DND-41 (cell line): ENCODE measurements around the gene P4HA2.

ENCODE experiments used
- ATAC-seq: fragments of 200-7000 bp; cut with Tn5 transposase; 3 replicates; pipeline ENCODE4 v1.9.1; 2021; ENCODE audit warnings: low read depth; ENCODE audit not compliant: insufficient read depth
- DNase-seq: peaks from one replicate; pipeline ENCODE4 v3.0.0-alpha.2; 2020
- H2AFZ ChIP-seq: 2 replicates; pipeline ENCODE4 v1.6.0; 2012; ENCODE audit warnings: low read depth, low read length
- H3K27ac ChIP-seq: 2 replicates; pipeline ENCODE4 v1.5.1; 2012; ENCODE audit warnings: low read length, inconsistent platforms
- H3K27me3 ChIP-seq: fragments of 200-600 bp; sonication (generic); 2 replicates; pipeline ENCODE4 v1.6.0; 2012; ENCODE audit warnings: low read length, mild to moderate bottlenecking, inconsistent platforms; ENCODE audit not compliant: insufficient read depth, poor library complexity
- H3K36me3 ChIP-seq: 2 replicates; pipeline ENCODE4 v1.5.1; 2012; ENCODE audit warnings: low read length, inconsistent platforms; ENCODE audit not compliant: insufficient read depth
- H3K4me1 ChIP-seq: 2 replicates; pipeline ENCODE4 v1.5.1; 2012; ENCODE audit warnings: mild to moderate bottlenecking, low read length; ENCODE audit not compliant: insufficient read depth
- H3K4me2 ChIP-seq: 2 replicates; pipeline ENCODE4 v1.6.0; 2012; ENCODE audit warnings: mild to moderate bottlenecking, moderate library complexity, low read length, inconsistent platforms; ENCODE audit not compliant: insufficient read depth
- H3K4me3 ChIP-seq, 2 experiments: fragments of 200-600 bp in 1 of 2; shearing (Covaris generic) in 1 of 2; 2 replicates each; pipeline ENCODE4 v1.5.1; 2012 to 2016; ENCODE audit warnings: inconsistent platforms in 2 of 2, low read length in 2 of 2, mild to moderate bottlenecking in 2 of 2, low read depth in 1 of 2, moderate library complexity in 1 of 2
- H3K79me2 ChIP-seq: 2 replicates; pipeline ENCODE4 v1.6.0; 2012; ENCODE audit warnings: low read length, inconsistent platforms; ENCODE audit not compliant: insufficient read depth
- H3K9ac ChIP-seq: 2 replicates; pipeline ENCODE4 v1.6.0; 2012; ENCODE audit warnings: low read depth, mild to moderate bottlenecking, inconsistent platforms, low read length, moderate library complexity
- H3K9me3 ChIP-seq: 2 replicates; pipeline ENCODE4 v1.5.1; 2012; ENCODE audit warnings: low read length, moderate library complexity, mild to moderate bottlenecking, inconsistent platforms; ENCODE audit not compliant: insufficient read depth, severe bottlenecking
- H4K20me1 ChIP-seq: 2 replicates; pipeline ENCODE4 v1.6.0; 2012; ENCODE audit warnings: low read length; ENCODE audit not compliant: insufficient read depth
- EZH2 ChIP-seq: IDR thresholded peaks from 3 replicates; pipeline ENCODE4 v1.6.1; 2012; ENCODE audit warnings: borderline replicate concordance, low read depth, mild to moderate bottlenecking, moderate library complexity, low read length, inconsistent platforms; ENCODE audit not compliant: severe bottlenecking
- TF ChIP-seq, protein P1 (sequence below): IDR thresholded peaks from 2 replicates; pipeline ENCODE4 v1.5.1; 2012; ENCODE audit warnings: borderline replicate concordance, low read length, moderate library complexity, mild to moderate bottlenecking; ENCODE audit not compliant: poor library complexity, severe bottlenecking; ENCODE audit errors: extremely low read depth

Gene P4HA2

DNA sequence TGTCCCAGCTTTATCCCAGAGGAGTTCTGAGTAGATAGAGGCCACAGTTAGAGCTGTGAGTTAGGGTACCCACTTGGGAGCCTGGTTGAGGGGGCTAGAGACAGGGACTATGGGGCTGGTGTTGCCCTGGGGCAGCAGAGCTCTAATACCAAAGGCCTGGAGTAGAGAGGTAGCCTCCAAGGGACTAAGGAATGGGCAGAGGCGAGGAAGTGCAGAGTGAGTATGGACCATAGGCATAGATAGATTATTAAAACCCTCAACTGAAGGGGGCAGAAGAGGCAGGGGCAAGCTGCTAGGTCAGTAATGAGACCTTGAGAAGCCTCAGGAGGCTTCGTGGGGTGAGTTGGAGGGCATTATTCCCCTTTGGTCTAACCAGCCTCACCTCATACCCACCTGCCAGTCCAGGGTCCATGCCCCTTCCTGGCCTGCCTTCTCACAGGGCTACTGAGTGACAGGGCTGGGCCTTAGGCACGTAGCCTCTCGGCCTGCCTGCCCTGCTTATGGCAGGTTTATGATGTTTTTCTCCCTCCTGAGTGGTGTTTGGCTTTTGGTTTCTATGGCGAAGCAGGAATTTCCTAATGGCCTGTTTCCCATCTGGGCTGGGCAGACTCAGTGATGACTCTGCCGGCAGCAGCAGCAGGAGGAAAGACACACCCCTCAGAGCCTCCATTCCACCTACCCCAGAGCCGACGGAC lies 37.8 kb upstream of the P4HA2 start:
- Histone ChIP-seq H3K4me3 (no peak overlapping the region), H3K4me1 (no peaks in the 10 kb centered on the region), H3K9ac (no peak overlapping the region), H3K27ac (no peak overlapping the region), H2AFZ (no peak overlapping the region), H3K9me3 (no peaks in the 10 kb centered on the region), H4K20me1 (no peaks in the 10 kb centered on the region), H3K79me2 (no peaks in the 10 kb centered on the region), H3K36me3 (no peaks in the 10 kb centered on the region), H3K4me2 (no peak overlapping the region), H3K27me3 (no peaks in the 10 kb centered on the region)
- DNase-seq (no peak), ATAC-seq (no peak)
- TF ChIP-seq, protein P1, sequence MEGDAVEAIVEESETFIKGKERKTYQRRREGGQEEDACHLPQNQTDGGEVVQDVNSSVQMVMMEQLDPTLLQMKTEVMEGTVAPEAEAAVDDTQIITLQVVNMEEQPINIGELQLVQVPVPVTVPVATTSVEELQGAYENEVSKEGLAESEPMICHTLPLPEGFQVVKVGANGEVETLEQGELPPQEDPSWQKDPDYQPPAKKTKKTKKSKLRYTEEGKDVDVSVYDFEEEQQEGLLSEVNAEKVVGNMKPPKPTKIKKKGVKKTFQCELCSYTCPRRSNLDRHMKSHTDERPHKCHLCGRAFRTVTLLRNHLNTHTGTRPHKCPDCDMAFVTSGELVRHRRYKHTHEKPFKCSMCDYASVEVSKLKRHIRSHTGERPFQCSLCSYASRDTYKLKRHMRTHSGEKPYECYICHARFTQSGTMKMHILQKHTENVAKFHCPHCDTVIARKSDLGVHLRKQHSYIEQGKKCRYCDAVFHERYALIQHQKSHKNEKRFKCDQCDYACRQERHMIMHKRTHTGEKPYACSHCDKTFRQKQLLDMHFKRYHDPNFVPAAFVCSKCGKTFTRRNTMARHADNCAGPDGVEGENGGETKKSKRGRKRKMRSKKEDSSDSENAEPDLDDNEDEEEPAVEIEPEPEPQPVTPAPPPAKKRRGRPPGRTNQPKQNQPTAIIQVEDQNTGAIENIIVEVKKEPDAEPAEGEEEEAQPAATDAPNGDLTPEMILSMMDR: no peak

DNA sequence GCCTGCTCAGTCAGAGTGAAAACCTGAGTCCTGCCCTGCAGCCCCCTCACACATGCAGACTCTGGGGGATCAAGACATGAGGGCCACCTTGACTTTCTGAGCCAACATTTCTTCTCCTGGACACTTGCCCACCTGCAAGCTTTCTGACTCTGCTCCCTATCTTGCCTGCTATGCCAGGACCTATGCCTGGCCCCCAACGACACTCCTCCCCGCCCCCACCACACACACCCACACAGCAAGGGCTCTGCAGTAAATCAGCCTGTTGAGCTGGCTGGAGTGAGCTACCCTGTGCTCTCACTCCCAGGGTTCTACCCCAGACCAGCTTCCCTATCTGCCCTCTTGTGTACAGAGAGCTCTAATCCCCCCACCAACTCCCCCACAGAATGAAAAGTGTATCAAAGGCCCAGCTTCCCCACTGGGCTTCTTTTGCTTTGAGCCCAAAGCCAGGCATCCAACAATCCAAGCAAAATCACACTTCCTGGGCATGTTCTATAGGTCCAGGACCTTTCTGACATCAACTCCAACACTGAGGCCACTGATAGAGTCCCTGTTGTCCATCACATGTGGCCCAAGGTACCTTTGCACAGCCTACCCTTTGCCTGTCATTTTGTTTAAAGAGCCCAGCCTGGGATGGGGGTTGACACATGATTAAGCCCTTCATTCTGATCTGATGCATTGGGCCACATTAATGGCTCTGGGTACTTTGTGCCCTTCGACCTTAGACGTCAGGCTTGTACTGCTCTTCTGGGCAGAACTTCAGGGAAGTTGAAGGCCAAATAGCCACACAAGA lies 37.1 kb upstream of the P4HA2 start:
- ATAC-seq: no peak

DNA sequence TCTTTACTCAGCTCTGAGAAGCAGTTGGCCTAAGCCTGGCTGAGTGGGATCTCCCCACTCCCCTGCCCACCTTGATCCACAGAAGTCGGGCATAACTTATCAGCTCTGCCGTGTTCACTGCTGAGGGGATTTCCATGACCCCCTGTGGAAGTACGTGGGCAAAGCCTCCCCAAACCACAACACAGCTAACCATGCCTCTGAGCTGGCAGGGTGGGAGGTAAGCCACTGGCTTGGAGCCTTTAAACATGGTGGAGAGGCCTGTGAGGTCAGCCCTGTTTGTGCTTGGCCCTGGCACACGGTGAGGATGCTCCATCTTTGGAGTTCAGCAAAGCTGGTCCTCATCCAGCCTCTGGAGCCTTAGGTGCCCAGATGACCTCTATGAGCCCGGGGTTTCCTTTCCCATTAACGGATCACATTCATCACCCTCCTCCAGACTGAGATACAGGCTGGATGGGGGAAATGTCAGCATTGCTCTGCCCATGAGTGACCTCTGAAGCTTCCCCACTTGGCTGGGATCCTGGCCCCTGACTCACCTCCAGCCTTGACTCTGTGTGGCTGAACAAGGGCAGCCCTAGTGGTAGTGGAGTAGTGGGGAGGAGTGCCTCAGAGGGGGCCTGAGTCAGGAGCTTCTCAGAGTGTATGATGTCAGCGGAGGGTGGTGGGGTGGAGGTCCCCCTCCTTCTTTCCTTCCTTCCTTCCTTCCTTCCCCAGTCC lies 36.1 kb upstream of the P4HA2 start:
- no peaks in the 10 kb centered on the region for H3K36me3 ChIP-seq
- no peaks in the 10 kb centered on the region for H3K9me3 ChIP-seq
- no peaks in the 10 kb centered on the region for H3K79me2 ChIP-seq
- ATAC-seq (no peak), DNase-seq (no peak)
- no peak for TF ChIP-seq EZH2
- TF ChIP-seq, protein P1: no peak
- no peaks in the 10 kb centered on the region for H4K20me1 ChIP-seq
- no peak overlapping the region for H3K4me3 ChIP-seq
- no peaks in the 10 kb centered on the region for H3K4me1 ChIP-seq
- no peak overlapping the region for H3K27ac ChIP-seq
- no peak overlapping the region for H3K4me2 ChIP-seq
- no peak overlapping the region for H2AFZ ChIP-seq
- H3K27me3 ChIP-seq: no peaks in the 10 kb centered on the region
- no peak overlapping the region for H3K9ac ChIP-seq

More for the DNA sequence above, 37.1 kb upstream of the P4HA2 start:
- Histone ChIP-seq H3K9me3 (no peaks in the 10 kb centered on the region), H3K9ac (no peak overlapping the region), H2AFZ (no peak overlapping the region), H3K27me3 (no peaks in the 10 kb centered on the region), H4K20me1 (no peaks in the 10 kb centered on the region), H3K4me1 (no peaks in the 10 kb centered on the region), H3K4me2 (no peak overlapping the region), H3K36me3 (no peaks in the 10 kb centered on the region), H3K27ac (no peak overlapping the region), H3K4me3 (no peak overlapping the region), H3K79me2 (no peaks in the 10 kb centered on the region)
- no peak for DNase-seq
- TF ChIP-seq, protein P1: no peak
- TF ChIP-seq EZH2: no peak
